Astrocyte of the spinal cord (primary cell): ENCODE results near the gene C2orf68.
"Not testable (repeated sequence)": the region's sequence is repeated elsewhere in the genome, so short reads cannot be mapped to it uniquely, and the experiment has no call there.

Experiments
- DNase-seq: peaks from one replicate; pipeline ENCODE4 v3.0.0; 2011; ENCODE audit warnings: low read depth, low spot score
- H3K4me3 ChIP-seq: 2 replicates; pipeline ENCODE4 v1.5.1; 2011; ENCODE audit warnings: low read depth, mild to moderate bottlenecking, low read length, moderate library complexity
- CTCF ChIP-seq: IDR thresholded peaks from 2 replicates; pipeline ENCODE4 v1.5.1; 2012; ENCODE audit warnings: low read depth, mild to moderate bottlenecking, low read length, inconsistent platforms
- in situ Hi-C: cut with HindIII; loops from 2 replicates; pipeline ENCODE4 v1.10.0; 2017; ENCODE audit warnings: low sequenced_read_pairs

The C2orf68 gene

GRCh38 chr2:85560812-85561279, 51.0 kb downstream of the C2orf68 start:
- in situ Hi-C loops, result no loop called here
- no peak for DNase-seq
- no peak for TF ChIP-seq CTCF
- H3K4me3 ChIP-seq, result peak overlapping the region; percentile 90

- DNase-seq, in situ Hi-C loops: not testable (repeated sequence)
- peak overlapping the region; percentile 90 for H3K4me3 ChIP-seq
Measured at GRCh38 chr2:85560403-85560726, 51.5 kb downstream of the C2orf68 start.

GRCh38 chr2:85558160-85558559, 53.7 kb downstream of the C2orf68 start:
- DNase-seq, result no peak
- in situ Hi-C loops, result no loop called here
- no peak overlapping the region for H3K4me3 ChIP-seq
- TF ChIP-seq CTCF, result no peak

GRCh38 chr2:85557130-85557529, 54.7 kb downstream of the C2orf68 start:
- H3K4me3 ChIP-seq, result no peak overlapping the region
- no peak for DNase-seq
- TF ChIP-seq CTCF, result no peak
- in situ Hi-C loops, result no loop called here
